Measurements from ENCODE around the gene RBMS1.

DNA sequence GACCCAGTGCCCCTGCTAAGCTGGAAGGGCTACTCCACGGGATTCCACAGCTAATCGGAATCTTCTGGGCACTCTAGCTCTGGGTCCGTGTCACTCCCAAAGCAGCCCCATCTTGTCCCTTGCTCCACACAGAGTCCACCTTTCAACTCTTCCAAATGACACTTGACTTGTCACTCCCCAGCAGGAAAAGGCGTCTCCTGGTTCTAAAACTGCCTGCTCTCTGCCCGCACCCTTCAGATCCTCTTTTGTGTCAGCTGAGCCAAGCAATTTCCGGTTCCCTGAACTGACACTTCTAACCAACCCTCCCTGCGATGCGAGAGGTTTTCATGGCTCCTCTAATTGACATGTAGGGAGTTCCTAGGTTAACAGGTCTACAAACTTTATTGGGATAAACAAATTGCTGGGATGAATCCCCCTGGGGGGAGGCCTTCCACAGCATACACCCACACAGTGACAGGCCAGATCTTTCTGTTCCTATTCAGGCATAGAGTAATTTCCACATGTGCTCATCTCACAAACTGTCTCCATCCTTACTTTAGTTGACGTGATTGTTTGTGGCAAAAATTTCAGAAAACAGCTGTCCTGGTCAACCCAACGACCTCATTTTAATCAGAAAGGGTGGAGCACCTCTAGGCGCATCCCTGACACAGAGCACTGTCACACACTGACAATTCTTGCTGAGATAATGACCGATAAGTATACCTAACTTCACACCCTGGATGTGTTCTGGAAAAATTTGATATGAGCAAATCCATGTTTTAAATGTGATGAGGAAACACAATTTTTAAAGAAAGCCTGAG lies 104.9 kb downstream of the RBMS1 start:
- TF ChIP-seq POLR2A (IDR thresholded peaks at IDR 0.05; ENCODE audit: low read depth, low read length) (no peak), POLR2AphosphoS5 (IDR thresholded peaks at IDR 0.05; ENCODE audit: low read depth, low read length) (no peak), TAF1 (IDR thresholded peaks at IDR 0.05; ENCODE audit: low read depth, low read length) (no peak), SPI1 (IDR thresholded peaks at IDR 0.05; ENCODE audit: low read depth, low read length) (no peak), POU2F2 (IDR thresholded peaks at IDR 0.05; ENCODE audit: low read depth, low read length) (no peak), PAX5 (IDR thresholded peaks at IDR 0.05; ENCODE audit: insufficient read depth, low read length, severe bottlenecking) (no peak)

All from GM12891 (cell line).